Measurements from ENCODE around the gene POU2AF3. TPM values are rescaled to one million over a fixed set of nuclear protein-coding genes. Genes with fewer than 3 reads are reported as not detected.

POU2AF3 gene
- total and polyA plus RNA-seq, 10 of the 15 experiments (the other 5 are each of a cell fraction or from before 2014, with no cell fraction given) = 0.17 TPM; not detected in 8

- no peak for TF ChIP-seq ATF3 (IDR thresholded peaks at IDR 0.05; ENCODE audit: borderline replicate concordance, extremely low read depth, low read depth, low read length)
- TF ChIP-seq MEF2A (IDR thresholded peaks at IDR 0.05; ENCODE audit: insufficient read depth, low read depth, low read length) = no peak
- TF ChIP-seq FOXK2 (IDR thresholded peaks at IDR 0.05) = no peak
- TF ChIP-seq GABPA (IDR thresholded peaks at IDR 0.05; ENCODE audit: low read depth) = no peak
- no peak for TF ChIP-seq MEF2B (IDR thresholded peaks at IDR 0.05; ENCODE audit: partially characterized antibody, poor library complexity, severe bottlenecking)
- TF ChIP-seq POU2F2 (IDR thresholded peaks at IDR 0.05; ENCODE audit: borderline replicate concordance, low read depth, low read length) = 0 out of 3 replicates have a peak, but pooled peaks have one; percentile 5
- no peak for TF ChIP-seq HDGF (IDR thresholded peaks at IDR 0.05)
- TF ChIP-seq TCF12 (IDR thresholded peaks at IDR 0.05; ENCODE audit: low read depth, low read length) = no peak
- no peak for TF ChIP-seq CEBPB (IDR thresholded peaks at IDR 0.05; ENCODE audit: borderline replicate concordance in 1 of 2, low read depth in 2 of 2, low read length in 2 of 2)
- no peak for TF ChIP-seq SP1 (IDR thresholded peaks at IDR 0.05; ENCODE audit: low read depth, low read length)
- no peak for TF ChIP-seq NFYB (IDR thresholded peaks at IDR 0.05; ENCODE audit: insufficient read depth, low read depth, low read length)
- TF ChIP-seq CBX3 (IDR thresholded peaks at IDR 0.05; ENCODE audit: borderline replicate concordance, low read depth) = no peak
- TF ChIP-seq PKNOX1 (IDR thresholded peaks at IDR 0.05) = peak; percentile 57
- TF ChIP-seq POLR2AphosphoS2 (IDR thresholded peaks at IDR 0.05; ENCODE audit: low read depth, low read length) = peak; percentile 74; the same call in 1 of the 2 replicates
- no peak for TF ChIP-seq EGR1 (IDR thresholded peaks at IDR 0.05; ENCODE audit: borderline replicate concordance in 1 of 2, low read depth in 2 of 2, low read length in 2 of 2)
- no peak for TF ChIP-seq MAX (IDR thresholded peaks at IDR 0.05; ENCODE audit: low read depth, low read length)
- TF ChIP-seq ELK1 (IDR thresholded peaks at IDR 0.05; ENCODE audit: low read depth, low read length) = no peak
- no peak for TF ChIP-seq CBFB (IDR thresholded peaks at IDR 0.05; ENCODE audit: low read depth)
- no peak for TF ChIP-seq ZBTB11 (CRISPR knock-in tag; IDR thresholded peaks at IDR 0.05)
- TF ChIP-seq ZZZ3 (IDR thresholded peaks at IDR 0.05; ENCODE audit: control insufficient read depth, insufficient read length, low read depth) = no peak
- peak; percentile 40; the same call in 1 of the 2 replicates for TF ChIP-seq DPF2 (IDR thresholded peaks at IDR 0.05)
- no peak for TF ChIP-seq CREM (IDR thresholded peaks at IDR 0.05; ENCODE audit: low read depth)
- peak; percentile 27; the same call in 1 of the 2 replicates for TF ChIP-seq IKZF1 (conservative IDR thresholded peaks at IDR 0.05)
- no peak for TF ChIP-seq TCF7 (IDR thresholded peaks at IDR 0.05; ENCODE audit: borderline replicate concordance)
- no peak for TF ChIP-seq NFXL1 (IDR thresholded peaks at IDR 0.05; ENCODE audit: borderline replicate concordance)
- TF ChIP-seq TARDBP (IDR thresholded peaks at IDR 0.05; ENCODE audit: borderline replicate concordance) = no peak
Measured at GRCh38 chr11:111349191-111349695, 50.9 kb downstream of the POU2AF3 start (continued).
